Cardiac fibroblast (primary cell): ENCODE data around the gene SH3BP5.
A peak's percentile ranks its signal among the peaks of the same experiment; 100 is the strongest.

Source experiments
- DNase-seq, 2 donors: peaks; one replicate each; pipeline versions ENCODE4 v3.0.0 to v3.0.0-alpha.2; 2010; ENCODE audit warnings: low read depth in 2 of 2
- H3K4me3 ChIP-seq, 2 donors: replicated peaks in 1 of 2; 1 replicate in 1 of 2; 2 replicates in 1 of 2; pipeline ENCODE4 v1.5.1; 2011; ENCODE audit warnings: low read depth in 2 of 2, low read length in 2 of 2, mild to moderate bottlenecking in 2 of 2, moderate library complexity in 1 of 2
- TF ChIP-seq, protein P1 (sequence below): IDR thresholded peaks from one replicate; pipeline ENCODE4 v1.5.1; 2011; ENCODE audit warnings: low read depth, mild to moderate bottlenecking, low read length, inconsistent platforms

SH3BP5 gene

DNA sequence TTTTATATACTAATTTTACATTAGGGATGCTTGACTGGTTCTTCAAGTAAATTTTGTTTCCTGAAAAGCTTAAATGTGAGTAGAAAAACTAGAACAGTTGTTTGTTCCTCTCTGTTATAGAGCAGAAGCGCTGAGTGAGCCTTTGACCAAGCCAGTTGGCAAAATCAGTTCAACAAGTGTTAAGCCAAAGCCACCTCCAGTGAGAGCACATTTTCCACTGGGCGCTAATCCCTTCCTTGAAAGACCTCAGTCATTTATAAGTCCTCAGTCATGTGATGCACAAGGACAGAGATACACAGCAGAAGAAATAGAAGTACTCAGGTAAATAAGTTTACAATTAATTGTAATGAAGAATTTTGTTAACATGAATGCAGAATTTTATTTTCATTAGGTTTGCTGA lies 111.7 kb downstream of the SH3BP5 start:
- H3K4me3 ChIP-seq = no peak overlapping the region
- TF ChIP-seq, protein P1, sequence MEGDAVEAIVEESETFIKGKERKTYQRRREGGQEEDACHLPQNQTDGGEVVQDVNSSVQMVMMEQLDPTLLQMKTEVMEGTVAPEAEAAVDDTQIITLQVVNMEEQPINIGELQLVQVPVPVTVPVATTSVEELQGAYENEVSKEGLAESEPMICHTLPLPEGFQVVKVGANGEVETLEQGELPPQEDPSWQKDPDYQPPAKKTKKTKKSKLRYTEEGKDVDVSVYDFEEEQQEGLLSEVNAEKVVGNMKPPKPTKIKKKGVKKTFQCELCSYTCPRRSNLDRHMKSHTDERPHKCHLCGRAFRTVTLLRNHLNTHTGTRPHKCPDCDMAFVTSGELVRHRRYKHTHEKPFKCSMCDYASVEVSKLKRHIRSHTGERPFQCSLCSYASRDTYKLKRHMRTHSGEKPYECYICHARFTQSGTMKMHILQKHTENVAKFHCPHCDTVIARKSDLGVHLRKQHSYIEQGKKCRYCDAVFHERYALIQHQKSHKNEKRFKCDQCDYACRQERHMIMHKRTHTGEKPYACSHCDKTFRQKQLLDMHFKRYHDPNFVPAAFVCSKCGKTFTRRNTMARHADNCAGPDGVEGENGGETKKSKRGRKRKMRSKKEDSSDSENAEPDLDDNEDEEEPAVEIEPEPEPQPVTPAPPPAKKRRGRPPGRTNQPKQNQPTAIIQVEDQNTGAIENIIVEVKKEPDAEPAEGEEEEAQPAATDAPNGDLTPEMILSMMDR = no peak
- no peak for DNase-seq

DNA sequence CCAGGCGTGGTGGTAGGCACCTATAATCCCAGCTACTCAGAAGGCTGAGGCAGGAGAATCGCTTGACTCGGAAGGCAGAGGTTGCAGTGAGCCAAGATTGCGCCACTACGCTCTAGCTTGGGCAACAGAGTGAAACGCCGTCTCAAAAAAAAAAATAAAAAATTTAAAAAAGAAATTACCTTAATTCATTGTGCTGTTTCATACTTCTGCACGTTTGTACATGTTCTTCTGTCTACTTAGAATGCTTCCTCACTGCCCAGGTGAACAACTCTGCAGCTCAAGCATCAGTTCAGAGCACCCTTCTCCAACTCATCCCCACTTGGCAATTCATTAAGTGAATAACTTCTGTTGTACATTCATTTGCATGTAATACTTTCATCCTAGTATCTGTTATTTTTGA lies 112.3 kb downstream of the SH3BP5 start:
- no peak overlapping the region for H3K4me3 ChIP-seq
- TF ChIP-seq, protein P1 = no peak
- DNase-seq = no peak

DNA sequence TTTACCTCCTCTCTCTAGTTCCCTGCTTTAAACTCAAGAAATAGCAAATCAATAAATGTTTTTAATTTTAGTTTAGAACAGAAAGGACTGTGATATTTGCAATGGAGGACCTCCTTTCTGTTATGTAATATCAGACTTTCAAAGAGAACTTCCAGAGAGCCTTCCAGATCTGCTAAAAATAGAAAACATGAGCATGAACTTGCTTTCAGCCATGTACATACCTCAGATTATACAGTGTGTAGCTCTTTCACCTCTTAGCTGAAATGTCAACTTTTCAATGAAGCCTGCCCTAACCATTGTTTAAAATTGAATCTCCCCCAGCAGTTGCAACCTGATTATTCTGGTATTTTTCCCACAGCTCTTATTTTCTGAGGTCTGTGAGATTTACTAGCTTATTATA lies 113.7 kb downstream of the SH3BP5 start:
- no peak for DNase-seq
- H3K4me3 ChIP-seq = no peak overlapping the region
- TF ChIP-seq, protein P1 = no peak

DNA sequence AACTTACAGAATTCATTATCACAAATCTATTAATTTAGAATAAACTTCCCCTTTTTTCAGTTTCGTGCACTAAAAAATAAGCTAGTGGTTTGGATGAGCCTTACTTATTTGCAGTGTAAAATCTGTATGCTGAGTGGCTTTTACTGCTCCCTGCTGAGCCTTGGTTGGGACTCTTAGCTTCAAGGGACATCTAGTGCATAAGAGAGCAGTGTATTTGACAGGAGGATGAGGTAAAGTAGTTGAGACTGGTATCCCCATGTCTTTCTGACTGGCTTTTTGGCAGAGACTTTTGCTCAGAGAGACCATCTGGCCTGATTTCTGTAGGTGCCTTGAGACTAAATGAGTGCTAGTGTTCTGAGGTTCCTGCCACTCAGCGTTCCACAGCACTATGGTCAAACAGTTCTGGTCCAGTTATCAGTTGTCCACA lies 114.5 kb downstream of the SH3BP5 start:
- DNase-seq = no peak
- H3K4me3 ChIP-seq = no peak overlapping the region
- TF ChIP-seq, protein P1 = no peak

DNA sequence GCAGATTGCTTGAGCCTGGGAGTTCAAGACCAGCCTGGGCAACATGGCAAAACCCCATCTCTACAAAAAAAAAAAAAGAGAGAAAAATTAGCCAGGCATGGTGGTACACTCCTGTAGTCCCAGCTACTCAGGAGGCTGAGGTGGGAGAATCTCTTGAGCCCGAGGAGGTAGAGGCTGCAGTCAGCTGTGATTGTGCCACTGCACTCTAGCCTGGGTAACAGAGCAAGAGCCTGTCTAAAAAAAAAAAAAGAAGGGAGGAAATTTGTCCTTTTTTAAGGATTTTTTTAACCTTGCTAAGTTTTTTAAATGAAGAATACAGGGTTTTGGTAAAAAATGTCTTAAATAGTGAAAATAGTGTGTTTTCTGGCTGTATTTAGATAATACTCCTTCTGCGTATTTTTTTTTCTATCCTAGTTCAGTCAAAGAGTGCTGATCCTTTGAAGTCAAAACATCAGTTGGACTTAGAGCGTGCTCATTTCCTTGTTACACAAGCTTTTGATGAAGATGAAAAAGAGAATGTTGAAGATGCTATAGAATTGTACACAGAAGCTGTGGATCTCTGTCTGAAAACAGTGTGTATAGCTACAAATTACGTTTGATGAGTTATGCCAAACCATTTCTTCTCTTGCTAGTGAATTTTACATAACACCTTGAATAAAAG lies 115.2 kb downstream of the SH3BP5 start:
- TF ChIP-seq, protein P1 = no peak
- H3K4me3 ChIP-seq = no peak overlapping the region
- DNase-seq = no peak

DNA sequence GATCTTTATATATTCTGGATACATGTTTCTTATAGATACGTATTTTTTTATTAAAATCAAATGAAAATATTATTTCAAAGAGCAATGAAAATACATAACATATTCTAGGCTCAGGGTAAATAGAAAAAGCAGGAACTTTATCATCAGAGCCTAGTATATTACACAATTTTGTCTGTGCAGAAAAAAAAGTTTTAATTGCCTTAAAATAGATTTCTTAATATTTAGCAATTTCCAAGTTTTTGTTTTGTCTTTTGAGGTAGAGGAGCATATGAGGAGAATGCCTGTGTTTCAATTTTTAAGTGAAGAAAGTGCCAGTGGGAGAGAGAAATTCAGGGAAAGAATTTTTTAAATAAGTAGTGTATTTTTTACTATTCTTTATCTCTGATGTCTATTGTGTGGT lies 115.9 kb downstream of the SH3BP5 start:
- no peak overlapping the region for H3K4me3 ChIP-seq
- no peak for DNase-seq
- TF ChIP-seq, protein P1 = no peak

DNA sequence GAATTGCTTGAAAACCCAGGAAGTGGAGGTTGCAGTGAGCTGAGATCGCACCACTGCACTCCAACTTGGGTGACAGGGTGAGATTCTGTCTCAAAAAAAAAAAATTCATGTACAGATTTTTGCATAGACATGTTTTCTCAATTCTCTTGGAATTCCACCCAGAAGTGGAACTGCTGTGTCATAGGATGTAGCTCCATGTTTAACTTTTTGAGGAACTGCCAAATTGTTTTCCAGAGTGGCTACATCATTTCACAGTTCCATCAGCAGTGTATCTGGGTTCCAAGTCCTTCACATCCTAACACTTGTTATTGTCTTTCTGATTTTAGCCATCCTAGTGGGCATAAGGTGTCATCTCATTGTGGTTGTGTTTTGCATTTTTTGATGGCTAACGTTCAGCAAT lies 116.4 kb downstream of the SH3BP5 start:
- TF ChIP-seq, protein P1 = no peak
- H3K4me3 ChIP-seq = no peak overlapping the region
- peak; percentile 12 to 34 for DNase-seq
